Tibial nerve (tissue), 3 donors: Measurements from ENCODE around the gene SLIT3.

Experiments
- CTCF ChIP-seq, 5 experiments: fragments of 200-600 bp in 3 of 5; fragments of 450-650 bp in 2 of 5; sonication (generic) in 3 of 5; IDR thresholded peaks; one replicate each; pipeline ENCODE4 v1.5.1; 2016 to 2019; ENCODE audit warnings: antibody characterized with exemption in 5 of 5, mild to moderate bottlenecking in 3 of 5, moderate library complexity in 2 of 5
- POLR2A ChIP-seq, 2 donors: fragments of 450-650 bp; IDR thresholded peaks; one replicate each; pipeline ENCODE4 v1.6.1; 2017; ENCODE audit warnings: antibody characterized with exemption in 2 of 2, mild to moderate bottlenecking in 2 of 2, moderate library complexity in 2 of 2

GRCh38 chr5:168713051-168713450, 587.9 kb downstream of the SLIT3 start:
- TF ChIP-seq CTCF (IDR thresholded peaks at IDR 0.05) = no peak
- no peak for TF ChIP-seq POLR2A (IDR thresholded peaks at IDR 0.05)
